A673 (cell line): Measurements from ENCODE around the gene IRX5. TPM values are rescaled to one million over a fixed set of nuclear protein-coding genes. Genes with fewer than 3 reads are reported as not detected.

Experiments
- BruUV-seq: library from RNA; stranded (reverse); fragments of 400-500 nt; replicated peaks from 2 replicates; lab custom pipeline; 2021; lab: Mats Ljungman, UMichigan
- CTCF ChIA-PET: fragments of 300-600 bp; sonication (Branson Sonifier 250); formaldehyde crosslinking; loops from one replicate; lab custom pipeline; 2022; ENCODE audit warnings: antibody characterized with exemption; lab: Charles Lee
- POLR2A ChIA-PET: fragments of 300-600 bp; sonication (Branson Sonifier 250); formaldehyde crosslinking; loops from one replicate; lab custom pipeline; 2022; ENCODE audit warnings: antibody characterized with exemption; ENCODE audit not compliant: low non-redundant PET; lab: Charles Lee
- DNase-seq: peaks from one replicate; pipeline ENCODE4 v3.0.0-alpha.2; 2015; ENCODE audit warnings: low spot score
- H3K27ac ChIP-seq: fragments of 200-600 bp; sonication (generic); 2 replicates; pipeline ENCODE4 v1.5.1; 2016; ENCODE audit warnings: mixed run types, low read depth, mild to moderate bottlenecking, mixed read lengths, antibody characterized with exemption, low read length; ENCODE audit not compliant: poor library complexity, severe bottlenecking
- H3K27me3 ChIP-seq: fragments of 200-600 bp; sonication (generic); replicated peaks from 2 replicates; pipeline ENCODE4 v1.6.1; 2017; ENCODE audit warnings: mixed run types, low read depth, mild to moderate bottlenecking, mixed read lengths, antibody characterized with exemption, low read length; ENCODE audit not compliant: insufficient read depth, poor library complexity
- H3K36me3 ChIP-seq: fragments of 200-600 bp; sonication (generic); 2 replicates; pipeline ENCODE4 v1.6.1; 2016; ENCODE audit warnings: mixed run types, mild to moderate bottlenecking, mixed read lengths, antibody characterized with exemption, low read length; ENCODE audit not compliant: insufficient read depth, poor library complexity, severe bottlenecking
- H3K4me1 ChIP-seq: fragments of 200-600 bp; sonication (generic); 2 replicates; pipeline ENCODE4 v1.6.1; 2017; ENCODE audit warnings: mixed run types, mild to moderate bottlenecking, mixed read lengths, antibody characterized with exemption, low read length; ENCODE audit not compliant: insufficient read depth, poor library complexity, severe bottlenecking
- H3K4me3 ChIP-seq: fragments of 200-600 bp; sonication (generic); 2 replicates; pipeline ENCODE4 v1.5.1; 2016; ENCODE audit warnings: low read depth, mixed run types, mild to moderate bottlenecking, mixed read lengths, low read length; ENCODE audit not compliant: poor library complexity, severe bottlenecking
- H3K9me3 ChIP-seq: fragments of 200-600 bp; sonication (generic); 2 replicates; pipeline ENCODE4 v1.6.1; 2016; ENCODE audit warnings: mixed run types, low read depth, mild to moderate bottlenecking, mixed read lengths, antibody characterized with exemption, low read length; ENCODE audit not compliant: poor library complexity, severe bottlenecking
- CTCF ChIP-seq: fragments of 300-800, 200-600 bp; sonication (generic); conservative IDR thresholded peaks from 2 replicates; pipeline ENCODE4 v1.5.1; 2017; ENCODE audit warnings: low read depth, mild to moderate bottlenecking, antibody characterized with exemption, low read length, moderate library complexity, mixed read lengths
- EZH2 ChIP-seq: fragments of 200-600 bp; sonication (generic); IDR thresholded peaks from 2 replicates; pipeline ENCODE4 v1.6.1; 2017; ENCODE audit warnings: borderline replicate concordance, low read depth, mild to moderate bottlenecking, mixed read lengths, antibody characterized with exemption, low read length; ENCODE audit not compliant: poor library complexity, severe bottlenecking
- intact Hi-C: fragments of 100-400 bp; cut with micrococcal nuclease; formaldehyde crosslinking; loops from one replicate; pipeline ENCODE4 v1.10.0; 2022; ENCODE audit not compliant: unreplicated experiment
- total RNA-seq: library from RNA; stranded (reverse); gene quantifications from 2 replicates; pipeline ENCODE4 v1.2.3, GENCODE V29; 2021

Gene IRX5
- total RNA-seq, 1 experiment from 2014 or later, result 9.0 TPM

GRCh38 chr16:54936201-54936978, 5.7 kb downstream of the IRX5 start:
- TF ChIP-seq EZH2, result no peak
- TF ChIP-seq CTCF, result no peak
- H3K4me3 ChIP-seq, result no peak overlapping the region
- no peaks in the 10 kb centered on the region for H3K27me3 ChIP-seq
- H3K9me3 ChIP-seq, result no peaks in the 10 kb centered on the region
- CTCF ChIA-PET, result no interaction called here
- POLR2A ChIA-PET, result no interaction called here
- intact Hi-C loops, result loop anchor here (10.0 kb wide), 1 partner anchor 318 kb away; no protein-coding TSS in a partner anchor
- H3K27ac ChIP-seq, result no peak overlapping the region
- H3K36me3 ChIP-seq, result peaks cover 14% of the 10 kb centered on the region
- BruUV-seq, result no TSS peak
- H3K4me1 ChIP-seq, result peaks cover 26% of the 10 kb centered on the region
- DNase-seq, result no peak

- H3K27me3 ChIP-seq, result no peaks in the 10 kb centered on the region
- intact Hi-C loops, result loop anchor here (10.0 kb wide), 1 partner anchor 318 kb away; no protein-coding TSS in a partner anchor
- no peak for DNase-seq
- ChIA-PET POLR2A (no interaction called here), CTCF (no interaction called here)
- peaks cover 14% of the 10 kb centered on the region for H3K36me3 ChIP-seq
- no TSS peak for BruUV-seq
- H3K27ac ChIP-seq, result no peak overlapping the region
- TF ChIP-seq EZH2 (no peak), CTCF (no peak)
- H3K4me1 ChIP-seq, result peaks cover 26% of the 10 kb centered on the region
- H3K4me3 ChIP-seq, result no peak overlapping the region
- no peaks in the 10 kb centered on the region for H3K9me3 ChIP-seq
These were observed 6.5 kb downstream of the IRX5 start for GRCh38 chr16:54936979-54937670.

- ChIA-PET CTCF (no interaction called here), POLR2A (no interaction called here)
- Histone ChIP-seq H3K27ac (no peak overlapping the region), H3K4me1 (peaks cover 26% of the 10 kb centered on the region), H3K36me3 (peaks cover 14% of the 10 kb centered on the region), H3K9me3 (no peaks in the 10 kb centered on the region), H3K4me3 (no peak overlapping the region), H3K27me3 (no peaks in the 10 kb centered on the region)
- TF ChIP-seq EZH2, result no peak
- DNase-seq, result no peak
- no TSS peak for BruUV-seq
- intact Hi-C loops, result loop anchor here (10.0 kb wide), 1 partner anchor 317 kb away; no protein-coding TSS in a partner anchor
These were observed 7.1 kb downstream of the IRX5 start for GRCh38 chr16:54937671-54938211.
